GM12878 (cell line): ENCODE results near the gene FBN2. TPM values are rescaled to one million over a fixed set of nuclear protein-coding genes. Genes with fewer than 3 reads are reported as not detected.

Experiments
- ATAC-seq: fragments of 200-7000 bp; cut with Tn5 transposase; 3 replicates; pipeline ENCODE4 v1.9.1; 2020; ENCODE audit warnings: mild to moderate bottlenecking, moderate library complexity
- BruUV-seq: library from RNA; stranded (reverse); fragments of 400-500 nt; replicated peaks from 2 replicates; lab custom pipeline; 2021; lab: Mats Ljungman, UMichigan
- CTCF ChIA-PET: fragments of 300-600 bp; sonication (Branson Sonifier 250); formaldehyde crosslinking; extraction: SDS; loops from one replicate; lab custom pipeline; 2021; ENCODE audit warnings: inconsistent platforms; lab: Yijun Ruan, JAX
- POLR2A ChIA-PET: fragments of 350-600 bp; formaldehyde crosslinking; extraction: SDS; loops from one replicate; lab custom pipeline; 2021; ENCODE audit warnings: inconsistent platforms; lab: Charles Lee
- RAD21 ChIA-PET: fragments of 300-600 bp; sonication (Branson Sonifier 250); formaldehyde crosslinking; loops from one replicate; lab custom pipeline; 2023; ENCODE audit warnings: antibody characterized with exemption; ENCODE audit not compliant: unreplicated experiment; lab: Charles Lee
- SMC1A ChIA-PET: fragments of 300-600 bp; sonication (Branson Sonifier 250); formaldehyde crosslinking; loops from one replicate; lab custom pipeline; 2023; ENCODE audit not compliant: unreplicated experiment, uncharacterized antibody; lab: Charles Lee
- DNase-seq: peaks from one replicate; pipeline ENCODE4 v3.0.0-alpha.2; 2011; ENCODE audit warnings: low read depth, low spot score
- FAIRE-seq: peaks from 3 replicates; lab custom pipeline; 2011; peaks lifted over from hg19 to GRCh38; lab: Jason Lieb, UNC
- H2AFZ ChIP-seq: 2 replicates; pipeline ENCODE4 v1.6.0; 2011; ENCODE audit warnings: low read depth, low read length, control low read depth; ENCODE audit not compliant: control insufficient read depth
- H3K27ac ChIP-seq: 2 replicates; pipeline ENCODE4 v1.5.1; 2011; ENCODE audit warnings: control low read depth; ENCODE audit not compliant: control insufficient read depth, insufficient read depth
- H3K27me3 ChIP-seq, 2 experiments: replicated peaks in 1 of 2; 2 replicates each; pipeline versions ENCODE4 v1.6.0 to v1.6.1; 2011; ENCODE audit warnings: low read length in 1 of 2; ENCODE audit not compliant: control insufficient read depth in 2 of 2, insufficient read depth in 2 of 2
- H3K36me3 ChIP-seq, 2 experiments: 2 replicates each; pipeline ENCODE4 v1.5.1; 2011; ENCODE audit warnings: low read length in 1 of 2; ENCODE audit not compliant: control insufficient read depth in 2 of 2, insufficient read depth in 2 of 2
- H3K4me1 ChIP-seq: 2 replicates; pipeline ENCODE4 v1.6.1; 2011; ENCODE audit warnings: mild to moderate bottlenecking, low read length, moderate library complexity, mixed read lengths; ENCODE audit not compliant: control insufficient read depth, insufficient read depth
- H3K4me2 ChIP-seq: 2 replicates; pipeline ENCODE4 v1.6.0; 2011; ENCODE audit warnings: control low read depth; ENCODE audit not compliant: control insufficient read depth, insufficient read depth
- H3K4me3 ChIP-seq: fragments of 200-600 bp; sonication (generic); 2 replicates; pipeline ENCODE4 v1.5.1; 2016
- H3K79me2 ChIP-seq: 2 replicates; pipeline ENCODE4 v1.6.0; 2011; ENCODE audit warnings: low read length; ENCODE audit not compliant: control insufficient read depth, insufficient read depth
- H3K9ac ChIP-seq: 2 replicates; pipeline ENCODE4 v1.8.0; 2011; ENCODE audit warnings: low read length, control low read depth, mixed read lengths; ENCODE audit not compliant: control insufficient read depth, insufficient read depth
- H3K9me3 ChIP-seq: replicated peaks from 3 replicates; pipeline ENCODE4 v1.5.1; 2011; ENCODE audit warnings: mild to moderate bottlenecking, low read length; ENCODE audit not compliant: control insufficient read depth, insufficient read depth
- H4K20me1 ChIP-seq: 2 replicates; pipeline ENCODE4 v1.6.0; 2011; ENCODE audit not compliant: control insufficient read depth, insufficient read depth
- NKRF ChIP-seq: fragments of 450-650 bp; conservative IDR thresholded peaks from 2 replicates; pipeline ENCODE4 v1.6.1; 2017; ENCODE audit warnings: mild to moderate bottlenecking, moderate library complexity
- RB1 ChIP-seq: fragments of 450-650 bp; formaldehyde crosslinking; IDR thresholded peaks from 2 replicates; pipeline ENCODE4 v1.6.1; 2017; ENCODE audit warnings: mild to moderate bottlenecking, borderline replicate concordance
- USF2 ChIP-seq: IDR thresholded peaks from 2 replicates; pipeline ENCODE4 v1.6.1; 2011; ENCODE audit warnings: low read depth, low read length, improper control_type of control experiment, borderline replicate concordance
- WGBS: methylation state at CpG from one replicate; pipeline ENCODE4 v1.1.6; 2016; ENCODE audit warnings: low lambda C conversion rate; ENCODE audit not compliant: insufficient replicate concordance, insufficient coverage; ENCODE audit errors: missing lambda C conversion rate; 5-methylcytosine and 5-hydroxymethylcytosine counted together
- in situ Hi-C: fragments of 300-500 bp; cut with MboI; formaldehyde crosslinking; loops from 9 replicates; pipeline ENCODE4 v1.14.3; 2018; ENCODE audit warnings: mixed read lengths
- intact Hi-C: fragments of 100-400 bp; cut with micrococcal nuclease; formaldehyde crosslinking; loops from one replicate; pipeline ENCODE4 v1.14.2; 2022; ENCODE audit not compliant: unreplicated experiment
- polyA plus RNA-seq, 11 experiments: library from polyadenylated mRNA; depleted of rRNA in 4 of 11; unstranded in 6 of 11; stranded (reverse) in 5 of 11; fragments of >200 nt; fragmentation: Nextera tagmentation in 4 of 11; fragmentation: Illumina TruSeq in 1 of 11; extraction: Ambion mirVana in 4 of 11; extraction: Trizol in 1 of 11; gene quantifications; 1 replicate in 1 of 11; 2 replicates in 10 of 11; pipeline versions ENCODE4 v1.2.1 to v1.2.3, GENCODE V29; 2011 to 2016; ENCODE audit warnings: inconsistent platforms in 2 of 11, missing spikeins in 2 of 11, low read depth in 1 of 11
- total RNA-seq, 4 experiments: library from RNA; depleted of rRNA in 3 of 4; stranded (reverse); fragments of >200 nt in 3 of 4; fragmentation: Illumina TruSeq in 1 of 4; extraction: Trizol in 1 of 4; gene quantifications; 2 replicates each; pipeline versions ENCODE4 v1.2.1 to v1.2.3, GENCODE V29; 2013 to 2021
- TF ChIP-seq, protein P1 (sequence below): IDR thresholded peaks from 2 replicates; pipeline ENCODE4 v1.6.1; 2012; ENCODE audit warnings: mild to moderate bottlenecking, low read depth, low read length
- TF ChIP-seq, protein P2 (sequence below): fragments of 450-650 bp; IDR thresholded peaks from 2 replicates; pipeline ENCODE4 v1.6.1; 2016; ENCODE audit warnings: mild to moderate bottlenecking
- TF ChIP-seq, protein P3 (sequence below): fragments of 450-650 bp; IDR thresholded peaks from 2 replicates; pipeline ENCODE4 v1.6.1; 2017; ENCODE audit warnings: borderline replicate concordance

Gene FBN2
- total and polyA plus RNA-seq, 10 of the 15 experiments (the other 5 are each of a cell fraction or from before 2014, with no cell fraction given), result 0.01 to 0.98 (median 0.10) TPM; not detected in 3

DNA sequence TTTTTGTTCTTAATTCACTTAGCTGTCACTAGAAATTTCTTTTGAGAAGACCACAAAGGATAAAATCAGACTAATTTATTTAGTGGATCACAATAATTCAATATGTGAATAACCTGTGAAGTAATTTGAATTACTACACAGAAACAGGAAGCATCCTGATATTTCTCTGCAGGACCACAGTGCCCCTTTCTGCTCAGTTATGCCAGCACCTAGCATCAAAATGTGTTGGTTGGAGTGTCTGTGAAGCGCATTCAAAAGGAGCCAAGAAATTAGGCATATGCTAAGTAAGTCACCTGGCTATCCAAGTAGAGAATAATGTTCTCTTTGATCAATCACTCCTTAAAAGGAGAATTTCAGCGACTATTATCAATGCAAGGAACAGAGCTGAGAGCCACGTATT lies 267.0 kb downstream of the FBN2 start:
- H3K79me2 ChIP-seq, result no peaks in the 10 kb centered on the region
- H3K9me3 ChIP-seq, result no peaks in the 10 kb centered on the region
- RAD21 ChIA-PET, result no interaction called here
- no peaks in the 10 kb centered on the region for H4K20me1 ChIP-seq
- no peaks in the 10 kb centered on the region for H3K36me3 ChIP-seq
- H3K9ac ChIP-seq, result no peak overlapping the region
- DNase-seq (no peak), FAIRE-seq (no peak), ATAC-seq (no peak)
- no peak overlapping the region for H3K27ac ChIP-seq
- intact Hi-C loops (no loop called here), in situ Hi-C loops (no loop called here)
- no peak overlapping the region for H3K4me2 ChIP-seq
- WGBS, result 28% methylated on average over 3 of the region's 3 CpGs
- POLR2A ChIA-PET, result no interaction called here
- no peak overlapping the region for H2AFZ ChIP-seq
- CTCF ChIA-PET, result interaction anchor here (1.3 kb wide), 1 partner anchor 50 kb away, joined by 5 read pairs; no protein-coding TSS in a partner anchor
- TF ChIP-seq RB1 (no peak), NKRF (no peak), USF2 (no peak)
- TF ChIP-seq, protein P1, sequence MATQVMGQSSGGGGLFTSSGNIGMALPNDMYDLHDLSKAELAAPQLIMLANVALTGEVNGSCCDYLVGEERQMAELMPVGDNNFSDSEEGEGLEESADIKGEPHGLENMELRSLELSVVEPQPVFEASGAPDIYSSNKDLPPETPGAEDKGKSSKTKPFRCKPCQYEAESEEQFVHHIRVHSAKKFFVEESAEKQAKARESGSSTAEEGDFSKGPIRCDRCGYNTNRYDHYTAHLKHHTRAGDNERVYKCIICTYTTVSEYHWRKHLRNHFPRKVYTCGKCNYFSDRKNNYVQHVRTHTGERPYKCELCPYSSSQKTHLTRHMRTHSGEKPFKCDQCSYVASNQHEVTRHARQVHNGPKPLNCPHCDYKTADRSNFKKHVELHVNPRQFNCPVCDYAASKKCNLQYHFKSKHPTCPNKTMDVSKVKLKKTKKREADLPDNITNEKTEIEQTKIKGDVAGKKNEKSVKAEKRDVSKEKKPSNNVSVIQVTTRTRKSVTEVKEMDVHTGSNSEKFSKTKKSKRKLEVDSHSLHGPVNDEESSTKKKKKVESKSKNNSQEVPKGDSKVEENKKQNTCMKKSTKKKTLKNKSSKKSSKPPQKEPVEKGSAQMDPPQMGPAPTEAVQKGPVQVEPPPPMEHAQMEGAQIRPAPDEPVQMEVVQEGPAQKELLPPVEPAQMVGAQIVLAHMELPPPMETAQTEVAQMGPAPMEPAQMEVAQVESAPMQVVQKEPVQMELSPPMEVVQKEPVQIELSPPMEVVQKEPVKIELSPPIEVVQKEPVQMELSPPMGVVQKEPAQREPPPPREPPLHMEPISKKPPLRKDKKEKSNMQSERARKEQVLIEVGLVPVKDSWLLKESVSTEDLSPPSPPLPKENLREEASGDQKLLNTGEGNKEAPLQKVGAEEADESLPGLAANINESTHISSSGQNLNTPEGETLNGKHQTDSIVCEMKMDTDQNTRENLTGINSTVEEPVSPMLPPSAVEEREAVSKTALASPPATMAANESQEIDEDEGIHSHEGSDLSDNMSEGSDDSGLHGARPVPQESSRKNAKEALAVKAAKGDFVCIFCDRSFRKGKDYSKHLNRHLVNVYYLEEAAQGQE, result no peak
- TF ChIP-seq, protein P2, sequence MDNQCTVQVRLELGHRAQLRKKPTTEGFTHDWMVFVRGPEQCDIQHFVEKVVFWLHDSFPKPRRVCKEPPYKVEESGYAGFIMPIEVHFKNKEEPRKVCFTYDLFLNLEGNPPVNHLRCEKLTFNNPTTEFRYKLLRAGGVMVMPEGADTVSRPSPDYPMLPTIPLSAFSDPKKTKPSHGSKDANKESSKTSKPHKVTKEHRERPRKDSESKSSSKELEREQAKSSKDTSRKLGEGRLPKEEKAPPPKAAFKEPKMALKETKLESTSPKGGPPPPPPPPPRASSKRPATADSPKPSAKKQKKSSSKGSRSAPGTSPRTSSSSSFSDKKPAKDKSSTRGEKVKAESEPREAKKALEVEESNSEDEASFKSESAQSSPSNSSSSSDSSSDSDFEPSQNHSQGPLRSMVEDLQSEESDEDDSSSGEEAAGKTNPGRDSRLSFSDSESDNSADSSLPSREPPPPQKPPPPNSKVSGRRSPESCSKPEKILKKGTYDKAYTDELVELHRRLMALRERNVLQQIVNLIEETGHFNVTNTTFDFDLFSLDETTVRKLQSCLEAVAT, result no peak
- TF ChIP-seq, protein P3, sequence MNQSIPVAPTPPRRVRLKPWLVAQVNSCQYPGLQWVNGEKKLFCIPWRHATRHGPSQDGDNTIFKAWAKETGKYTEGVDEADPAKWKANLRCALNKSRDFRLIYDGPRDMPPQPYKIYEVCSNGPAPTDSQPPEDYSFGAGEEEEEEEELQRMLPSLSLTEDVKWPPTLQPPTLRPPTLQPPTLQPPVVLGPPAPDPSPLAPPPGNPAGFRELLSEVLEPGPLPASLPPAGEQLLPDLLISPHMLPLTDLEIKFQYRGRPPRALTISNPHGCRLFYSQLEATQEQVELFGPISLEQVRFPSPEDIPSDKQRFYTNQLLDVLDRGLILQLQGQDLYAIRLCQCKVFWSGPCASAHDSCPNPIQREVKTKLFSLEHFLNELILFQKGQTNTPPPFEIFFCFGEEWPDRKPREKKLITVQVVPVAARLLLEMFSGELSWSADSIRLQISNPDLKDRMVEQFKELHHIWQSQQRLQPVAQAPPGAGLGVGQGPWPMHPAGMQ, result no peak
- no peak overlapping the region for H3K4me3 ChIP-seq
- H3K27me3 ChIP-seq, result no peaks in the 10 kb centered on the region
- no peaks in the 10 kb centered on the region for H3K4me1 ChIP-seq
- SMC1A ChIA-PET, result interaction anchor here (1.4 to 1.5 kb wide), 2 partner anchors 9 to 57 kb away, joined by 3 to 4 read pairs; no protein-coding TSS in a partner anchor
- BruUV-seq, result no TSS peak
